Measurements from ENCODE around the gene TBC1D22A. TPM values are rescaled to one million over a fixed set of nuclear protein-coding genes. Genes with fewer than 3 reads are reported as not detected.

The TBC1D22A gene
- total RNA-seq, 1 experiment from 2014 or later, result 8.2 TPM

DNA sequence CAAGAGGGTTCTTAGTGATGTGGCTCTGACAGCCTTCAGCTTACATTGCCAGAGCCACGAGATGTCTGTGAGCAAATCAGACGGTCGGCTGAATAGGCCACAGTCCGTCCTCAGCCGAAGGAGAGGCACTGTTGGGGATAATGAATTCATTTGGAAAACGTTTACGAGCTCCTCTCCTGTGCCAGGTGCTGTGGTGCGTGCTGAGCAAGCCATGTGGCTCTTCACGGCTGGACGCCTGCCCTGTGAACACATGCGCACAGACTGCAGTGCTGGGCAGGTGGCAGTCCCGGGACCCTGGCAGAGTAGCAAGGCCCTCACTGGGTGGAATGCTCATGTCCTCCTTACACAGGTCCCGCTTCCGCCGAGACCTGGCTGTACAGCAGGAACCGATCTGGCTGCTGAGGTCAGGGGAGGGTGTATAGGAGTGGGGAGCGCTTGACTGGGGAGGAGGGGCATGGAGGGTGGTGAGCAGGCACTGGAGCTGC is 6.8 kb downstream of the TBC1D22A start:
- H3K36me3 ChIP-seq (replicated peaks; ENCODE audit: control insufficient read depth, insufficient read depth, low read length), result no peaks in the 10 kb centered on the region
- H3K4me3 ChIP-seq (ENCODE audit: insufficient read depth, low read depth, low read length), result no peak overlapping the region
- no peak for DNase-seq
- no peaks in the 10 kb centered on the region for H3K27me3 ChIP-seq (ENCODE audit: control insufficient read depth, insufficient read depth, low read length)

DNA sequence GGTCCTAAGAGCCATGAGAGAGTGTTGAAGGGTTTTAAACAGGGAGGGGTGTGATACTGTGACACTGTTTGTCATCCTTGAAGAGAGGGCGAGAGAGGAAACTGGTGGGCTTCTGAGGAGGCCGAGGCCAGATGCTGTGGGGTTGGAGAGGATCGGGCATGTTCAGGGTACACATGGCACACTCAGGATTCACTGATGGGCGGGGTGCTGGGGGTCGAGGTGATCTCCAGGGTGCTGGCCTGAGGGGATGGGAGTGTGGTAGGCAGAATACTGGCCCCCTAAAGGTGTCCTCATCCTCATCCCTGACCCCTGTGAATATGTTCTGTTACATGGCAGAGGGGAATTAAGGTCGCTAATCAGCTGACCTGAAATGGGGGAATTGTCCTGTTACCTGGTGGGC is 7.3 kb downstream of the TBC1D22A start:
- DNase-seq, result no peak
- no peaks in the 10 kb centered on the region for H3K27me3 ChIP-seq (ENCODE audit: control insufficient read depth, insufficient read depth, low read length)
- no peaks in the 10 kb centered on the region for H3K36me3 ChIP-seq (replicated peaks; ENCODE audit: control insufficient read depth, insufficient read depth, low read length)

DNA sequence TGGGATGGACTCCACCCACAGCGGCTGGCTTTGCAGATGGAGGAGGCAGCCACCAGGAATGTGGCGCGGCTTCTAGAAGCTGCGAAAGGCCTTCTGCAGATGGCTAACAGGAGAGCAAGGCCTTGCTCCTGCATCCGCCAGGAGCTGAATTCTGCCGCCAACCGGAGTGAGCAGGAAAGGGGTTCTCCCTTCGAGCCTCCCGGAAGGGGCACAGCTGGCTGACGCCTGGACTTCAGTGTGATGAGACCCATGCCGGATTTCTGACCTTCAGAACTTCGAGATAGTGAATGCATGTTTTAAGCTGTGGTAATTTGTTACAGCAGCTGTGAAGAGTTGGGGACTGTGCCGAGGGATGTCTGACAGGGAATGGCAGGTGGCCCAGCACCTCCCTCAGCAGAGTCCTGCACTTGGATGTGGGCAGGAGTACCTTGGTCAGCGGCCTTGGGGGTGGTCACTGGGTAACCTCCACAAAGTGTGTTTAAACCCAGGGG is 7.7 kb downstream of the TBC1D22A start:
- no peak for DNase-seq
- Histone ChIP-seq H3K27me3 (ENCODE audit: control insufficient read depth, insufficient read depth, low read length) (no peaks in the 10 kb centered on the region), H3K36me3 (replicated peaks; ENCODE audit: control insufficient read depth, insufficient read depth, low read length) (no peaks in the 10 kb centered on the region), H3K4me3 (ENCODE audit: insufficient read depth, low read depth, low read length) (no peak overlapping the region)

More for the DNA sequence above, 7.3 kb downstream of the TBC1D22A start:
- no peak overlapping the region for H3K4me3 ChIP-seq (ENCODE audit: insufficient read depth, low read depth, low read length)

DNA sequence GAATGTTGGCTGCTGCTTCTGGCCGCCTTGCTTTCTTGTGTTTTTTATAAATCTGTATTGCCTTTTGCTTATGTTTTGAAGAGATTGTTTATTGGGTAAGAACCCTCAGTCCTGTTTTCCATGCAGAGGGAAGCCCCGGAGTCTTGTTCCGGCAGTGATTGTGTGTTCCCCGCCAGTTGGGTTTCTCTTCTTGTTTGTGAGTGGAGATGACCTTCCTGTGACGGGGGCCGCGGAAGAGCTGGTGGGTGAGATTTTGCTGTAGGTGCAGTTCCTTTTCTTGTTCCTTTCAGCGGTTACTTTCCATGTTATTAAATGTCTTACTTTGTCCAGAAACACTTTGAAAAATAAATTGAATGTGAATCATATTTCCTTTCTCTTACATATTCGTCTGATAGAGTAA is 8.3 kb downstream of the TBC1D22A start:
- Histone ChIP-seq H3K4me3 (ENCODE audit: insufficient read depth, low read depth, low read length) (no peak overlapping the region), H3K36me3 (replicated peaks; ENCODE audit: control insufficient read depth, insufficient read depth, low read length) (no peaks in the 10 kb centered on the region), H3K27me3 (ENCODE audit: control insufficient read depth, insufficient read depth, low read length) (no peaks in the 10 kb centered on the region)
- no peak for DNase-seq

DNA sequence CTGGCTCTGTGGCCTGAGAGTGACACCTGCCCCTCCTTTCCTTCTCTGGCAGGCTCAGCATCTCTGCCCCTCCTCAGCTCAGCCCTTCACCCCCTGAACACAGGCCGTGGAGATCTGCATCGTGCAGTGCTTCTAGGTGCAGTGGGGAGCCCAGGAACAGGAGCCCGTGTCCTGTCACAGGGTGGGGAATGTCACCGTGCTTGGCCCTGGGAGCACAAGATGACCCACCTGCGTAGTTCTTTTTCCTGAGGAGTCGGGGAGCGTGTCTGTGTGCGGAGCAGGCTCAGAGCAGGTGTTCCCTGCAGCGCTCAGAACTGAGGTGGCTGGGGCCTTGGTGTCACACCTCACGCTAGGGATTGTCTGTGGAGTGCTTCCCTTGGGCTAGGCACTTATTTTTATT is 10.6 kb downstream of the TBC1D22A start:
- no peak for DNase-seq
- H3K27me3 ChIP-seq (ENCODE audit: control insufficient read depth, insufficient read depth, low read length), result no peaks in the 10 kb centered on the region

DNA sequence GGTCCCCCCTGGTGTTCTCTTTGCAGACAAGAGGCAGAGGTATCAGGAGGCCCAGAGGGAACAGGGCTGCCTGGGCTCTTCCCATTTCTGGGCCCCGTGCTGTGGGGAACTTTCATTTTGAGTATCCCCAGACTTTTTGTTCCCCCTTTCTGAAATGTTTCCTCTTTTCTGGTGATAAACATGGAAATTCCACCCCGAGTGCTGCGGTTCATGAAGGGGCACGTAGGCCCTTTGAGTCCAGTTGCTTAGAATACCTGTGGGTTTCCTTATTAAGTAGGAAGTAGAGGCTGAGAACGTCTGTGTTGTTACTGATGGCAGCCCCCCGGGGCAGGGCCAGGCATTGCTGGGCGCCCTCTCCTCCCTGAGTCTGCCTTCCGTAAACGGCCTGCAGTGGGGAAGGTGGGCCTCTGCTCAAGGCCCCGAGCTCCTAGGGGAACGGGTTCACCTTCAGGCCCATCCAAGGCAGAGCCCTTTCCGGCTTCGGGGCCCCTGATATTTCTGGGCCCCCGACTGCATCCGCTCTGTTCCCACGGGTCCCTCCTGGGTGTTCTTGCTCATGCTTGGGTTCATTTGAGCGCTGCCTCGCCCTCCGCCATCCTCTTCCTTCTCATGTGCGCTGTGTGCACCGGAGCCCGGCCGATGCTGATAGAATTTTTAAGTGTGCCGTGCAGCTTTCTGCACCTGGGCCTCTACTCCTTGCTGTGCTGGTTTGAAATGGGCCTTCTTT is 12.0 kb downstream of the TBC1D22A start:
- DNase-seq, result no peak
- Histone ChIP-seq H3K4me3 (ENCODE audit: insufficient read depth, low read depth, low read length) (no peak overlapping the region), H3K27me3 (ENCODE audit: control insufficient read depth, insufficient read depth, low read length) (no peaks in the 10 kb centered on the region), H3K36me3 (replicated peaks; ENCODE audit: control insufficient read depth, insufficient read depth, low read length) (no peaks in the 10 kb centered on the region; the same call in 1 of the 2 replicates)

More for the DNA sequence above, 10.6 kb downstream of the TBC1D22A start:
- Histone ChIP-seq H3K36me3 (replicated peaks; ENCODE audit: control insufficient read depth, insufficient read depth, low read length) (no peaks in the 10 kb centered on the region; the same call in 1 of the 2 replicates), H3K4me3 (ENCODE audit: insufficient read depth, low read depth, low read length) (no peak overlapping the region)

DNA sequence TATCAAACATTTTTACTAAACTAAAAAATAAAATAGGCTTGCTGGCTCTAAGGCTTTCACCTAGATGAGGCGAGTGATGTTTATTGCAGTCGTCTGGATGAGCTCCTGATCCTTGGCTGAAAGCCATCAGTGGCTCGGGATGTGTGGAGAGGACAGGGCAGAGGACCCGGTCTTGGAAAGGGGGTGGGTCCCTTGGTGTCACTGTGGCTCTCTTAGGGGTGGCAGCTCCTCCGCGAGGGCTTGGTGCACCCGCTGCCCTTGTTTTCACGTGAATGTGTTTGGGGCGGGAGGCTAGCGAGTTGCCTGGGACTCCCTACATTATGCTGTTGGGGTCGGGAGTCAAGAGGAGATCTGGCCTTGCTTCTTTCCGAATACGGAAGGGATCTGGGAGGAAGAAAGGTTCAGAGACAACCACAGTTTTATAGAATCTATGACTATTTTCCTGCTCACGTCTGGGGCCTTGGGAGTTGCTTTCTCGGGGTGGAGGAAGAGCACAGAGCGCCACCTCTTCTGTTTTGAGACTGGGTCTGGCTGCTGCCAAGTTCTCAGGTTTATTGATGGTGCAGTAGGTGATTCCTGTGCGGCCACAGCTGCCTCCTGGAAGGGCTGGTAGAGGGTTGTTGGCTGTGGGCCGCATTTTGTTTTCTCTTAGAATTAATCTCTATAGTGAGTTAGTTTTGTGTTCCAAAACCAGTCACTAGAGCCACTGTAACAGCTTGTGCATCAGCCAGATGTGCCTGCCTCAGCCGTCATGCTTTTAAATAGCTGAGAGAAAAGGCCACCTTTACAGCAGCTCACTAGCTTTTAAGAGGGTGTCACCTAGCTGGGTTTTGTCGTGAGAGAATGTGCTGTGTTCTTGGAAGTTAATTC is 12.8 kb downstream of the TBC1D22A start:
- H3K36me3 ChIP-seq (replicated peaks; ENCODE audit: control insufficient read depth, insufficient read depth, low read length), result no peaks in the 10 kb centered on the region; the same call in 1 of the 2 replicates
- H3K4me3 ChIP-seq (ENCODE audit: insufficient read depth, low read depth, low read length), result no peak overlapping the region
- no peak for DNase-seq
- no peaks in the 10 kb centered on the region for H3K27me3 ChIP-seq (ENCODE audit: control insufficient read depth, insufficient read depth, low read length)

DNA sequence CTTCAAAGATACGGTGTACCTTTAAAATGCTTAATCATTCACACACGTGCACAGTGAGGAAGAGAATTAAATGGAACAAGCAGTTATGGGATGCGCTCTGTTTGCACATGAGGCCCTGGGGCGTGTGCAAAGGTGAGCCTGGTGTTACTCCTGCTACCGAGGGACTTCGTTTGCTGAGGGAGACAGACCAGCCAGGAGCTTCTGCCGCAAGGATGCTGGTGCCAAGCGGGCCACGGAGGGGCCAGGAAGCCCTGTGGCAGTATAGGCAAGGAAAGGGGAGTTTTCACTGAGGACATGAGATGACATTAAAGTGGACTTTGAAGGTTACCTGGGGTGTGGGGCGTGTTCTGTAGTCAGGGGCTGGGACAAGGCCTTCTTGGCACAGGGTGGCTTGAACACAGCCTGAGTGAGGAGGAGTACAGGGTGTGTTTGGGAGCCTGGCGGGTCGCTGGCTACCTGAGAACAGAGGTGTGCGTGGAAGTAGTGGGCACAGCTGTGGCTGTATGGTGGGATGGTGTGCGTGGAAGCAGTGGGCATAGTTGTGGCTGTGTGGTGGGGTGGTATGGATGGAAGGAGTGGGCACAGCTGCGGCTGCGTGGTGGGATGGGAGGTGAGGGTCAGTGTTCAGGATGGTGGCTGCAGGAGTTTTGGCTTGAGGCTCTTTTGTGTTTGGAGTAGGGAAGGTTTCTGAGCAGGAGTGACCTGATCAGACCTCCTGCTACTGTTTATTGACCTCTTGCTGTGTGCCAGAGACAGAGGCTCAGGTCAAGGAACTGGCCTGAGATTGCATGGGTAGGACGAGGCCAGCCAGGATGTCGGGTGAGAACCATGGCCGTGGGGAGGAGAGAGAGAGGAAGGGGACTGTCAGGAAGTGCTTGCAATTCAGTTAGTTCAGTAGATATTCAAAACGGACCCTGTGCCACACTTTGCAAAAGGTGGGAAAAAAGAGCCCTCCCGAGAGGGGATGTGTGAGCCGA is 13.7 kb downstream of the TBC1D22A start:
- Histone ChIP-seq H3K4me3 (ENCODE audit: insufficient read depth, low read depth, low read length) (no peak overlapping the region), H3K36me3 (replicated peaks; ENCODE audit: control insufficient read depth, insufficient read depth, low read length) (no peaks in the 10 kb centered on the region; the same call in 1 of the 2 replicates), H3K27me3 (ENCODE audit: control insufficient read depth, insufficient read depth, low read length) (no peaks in the 10 kb centered on the region)
- no peak for DNase-seq

DNA sequence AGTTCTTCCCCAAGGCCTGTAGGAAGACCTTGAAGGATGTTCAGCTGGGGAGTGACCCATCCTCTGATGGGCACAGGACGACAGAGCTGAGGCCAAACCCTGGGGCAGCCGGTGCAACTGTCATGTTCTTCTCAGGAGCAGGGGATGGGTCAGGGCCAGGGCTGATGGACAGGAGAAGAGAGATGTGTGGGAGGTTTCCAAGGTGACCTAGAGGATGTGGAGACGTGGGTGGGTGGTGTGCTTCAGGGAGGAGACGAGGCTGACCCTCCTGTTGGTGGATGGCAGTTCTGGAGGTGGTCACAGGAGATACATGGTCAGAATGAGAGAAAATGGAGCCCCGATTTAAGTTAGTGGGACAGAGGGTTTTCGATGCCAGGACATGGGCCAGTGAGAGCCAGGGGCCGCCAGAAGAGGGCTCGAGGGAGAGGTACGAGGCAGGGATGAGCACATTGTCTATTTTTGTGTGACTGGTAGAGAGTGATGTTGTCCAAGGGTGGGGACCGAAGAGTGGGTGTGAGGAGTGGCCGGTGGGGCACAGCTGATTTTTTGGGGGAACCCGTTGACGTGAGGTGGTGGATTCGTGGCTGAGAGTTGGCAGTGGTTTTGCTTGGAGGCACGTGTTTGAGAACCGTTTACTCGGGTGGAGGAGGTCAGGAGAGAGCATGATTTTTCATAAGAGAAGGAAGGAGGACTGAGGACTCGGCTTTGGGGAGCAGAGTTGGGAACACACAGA is 14.6 kb downstream of the TBC1D22A start:
- no peaks in the 10 kb centered on the region for H3K27me3 ChIP-seq (ENCODE audit: control insufficient read depth, insufficient read depth, low read length)
- DNase-seq, result no peak
- no peaks in the 10 kb centered on the region; the same call in 1 of the 2 replicates for H3K36me3 ChIP-seq (replicated peaks; ENCODE audit: control insufficient read depth, insufficient read depth, low read length)
- H3K4me3 ChIP-seq (ENCODE audit: insufficient read depth, low read depth, low read length), result no peak overlapping the region

DNA sequence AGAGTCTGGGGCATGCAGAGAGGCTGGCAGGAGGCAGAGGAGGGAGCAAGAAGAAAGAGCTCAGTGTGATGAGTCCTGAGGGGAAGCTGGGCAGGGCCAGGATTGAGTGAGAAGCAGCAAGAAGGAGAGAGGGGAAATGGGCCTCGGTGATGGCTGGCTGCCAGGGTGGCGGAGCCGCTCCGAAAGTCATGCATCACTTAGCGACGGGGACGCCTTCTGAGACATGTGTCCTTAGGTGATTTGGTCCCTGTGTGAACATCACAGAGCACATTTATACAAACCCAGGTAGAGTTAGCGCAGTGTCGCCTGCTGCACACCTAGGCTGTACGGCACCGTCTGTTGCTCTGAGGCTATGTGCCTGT is 15.1 kb downstream of the TBC1D22A start:
- no peak overlapping the region for H3K4me3 ChIP-seq (ENCODE audit: insufficient read depth, low read depth, low read length)
- H3K27me3 ChIP-seq (ENCODE audit: control insufficient read depth, insufficient read depth, low read length), result no peaks in the 10 kb centered on the region
- H3K36me3 ChIP-seq (replicated peaks; ENCODE audit: control insufficient read depth, insufficient read depth, low read length), result no peaks in the 10 kb centered on the region; the same call in 1 of the 2 replicates
- no peak for DNase-seq

DNA sequence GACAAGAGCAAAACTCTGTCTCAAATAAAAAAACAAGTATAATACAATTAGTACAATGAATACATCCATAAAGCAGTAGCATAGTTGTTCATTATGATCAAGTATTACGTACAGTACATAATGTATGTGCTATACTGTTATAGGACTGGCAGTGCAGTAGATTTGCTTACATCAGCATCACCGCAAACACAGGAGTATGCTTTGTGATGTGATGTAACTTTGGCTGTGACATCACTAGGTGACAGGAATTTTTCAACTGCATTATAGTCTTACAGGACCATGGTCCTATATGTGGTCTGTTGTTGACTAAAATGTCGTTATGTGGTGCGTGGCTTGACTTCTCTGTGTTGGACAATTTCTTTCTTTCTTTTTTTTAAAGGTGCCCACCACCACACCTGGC is 16.6 kb downstream of the TBC1D22A start:
- H3K4me3 ChIP-seq (ENCODE audit: insufficient read depth, low read depth, low read length), result no peak overlapping the region
- H3K27me3 ChIP-seq (ENCODE audit: control insufficient read depth, insufficient read depth, low read length), result no peaks in the 10 kb centered on the region
- H3K36me3 ChIP-seq (replicated peaks; ENCODE audit: control insufficient read depth, insufficient read depth, low read length), result no peaks in the 10 kb centered on the region; the same call in 1 of the 2 replicates
- no peak for DNase-seq

DNA sequence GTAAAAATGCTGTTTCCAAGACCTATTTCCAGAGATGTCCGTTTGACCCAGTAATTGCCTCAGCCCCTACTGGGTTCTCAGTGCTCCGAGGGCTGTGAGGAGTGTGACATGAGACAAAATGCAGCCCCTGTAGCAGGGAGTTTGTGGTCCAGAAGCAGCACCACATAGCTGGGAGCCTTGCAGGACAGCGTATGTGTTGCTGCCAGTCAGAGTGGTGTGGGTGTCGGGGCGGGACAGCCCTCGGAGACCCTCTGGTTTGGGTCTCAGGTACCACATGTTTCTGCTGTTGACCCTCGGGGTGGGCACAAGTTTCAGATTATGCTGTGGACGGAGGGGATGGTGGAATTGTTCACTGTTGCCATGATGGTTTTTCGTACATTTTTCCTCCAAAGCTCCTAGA is 17.2 kb downstream of the TBC1D22A start:
- H3K27me3 ChIP-seq (ENCODE audit: control insufficient read depth, insufficient read depth, low read length), result no peaks in the 10 kb centered on the region
- no peak for DNase-seq
- no peaks in the 10 kb centered on the region; the same call in 1 of the 2 replicates for H3K36me3 ChIP-seq (replicated peaks; ENCODE audit: control insufficient read depth, insufficient read depth, low read length)
- H3K4me3 ChIP-seq (ENCODE audit: insufficient read depth, low read depth, low read length), result no peak overlapping the region

DNA sequence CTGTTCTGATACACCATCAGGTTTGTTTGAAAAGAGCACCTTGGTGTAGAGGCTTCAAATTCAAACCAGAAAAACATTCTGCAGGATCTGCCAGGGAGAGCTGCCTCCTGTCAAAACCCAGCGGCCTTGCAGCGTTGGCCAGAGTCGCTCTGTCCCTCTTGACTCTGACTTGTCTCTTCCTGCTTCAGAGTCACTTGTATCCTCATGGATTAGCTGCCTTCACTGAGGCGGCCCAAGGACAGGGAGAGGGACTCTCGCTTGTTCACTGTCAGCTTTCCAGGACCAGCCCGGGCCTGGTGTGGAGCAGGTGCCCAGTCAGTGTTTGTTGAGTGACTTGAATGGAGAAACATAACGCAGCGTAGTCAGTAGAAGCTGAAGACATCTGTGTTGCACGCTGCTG is 18.0 kb downstream of the TBC1D22A start:
- Histone ChIP-seq H3K4me3 (ENCODE audit: insufficient read depth, low read depth, low read length) (no peak overlapping the region), H3K36me3 (replicated peaks; ENCODE audit: control insufficient read depth, insufficient read depth, low read length) (no peaks in the 10 kb centered on the region; the same call in 1 of the 2 replicates), H3K27me3 (ENCODE audit: control insufficient read depth, insufficient read depth, low read length) (no peaks in the 10 kb centered on the region)
- no peak for DNase-seq
